Spleen (tissue), 11 donors: Measurements from ENCODE around the gene ACACB. TPM values are rescaled to one million over a fixed set of nuclear protein-coding genes. Genes with fewer than 3 reads are reported as not detected.

ENCODE experiments used
- DNase-seq: peaks from one replicate; pipeline ENCODE4 v3.0.0-alpha.2; 2020
- H3K27ac ChIP-seq, 8 donors: fragments of 200-600 bp; sonication (generic) in 7 of 8; 1 replicate in 4 of 8; 2 replicates in 4 of 8; pipeline versions ENCODE4 v1.5.0 to v1.8.0; 2016 to 2021; ENCODE audit warnings: inconsistent platforms in 4 of 8, mild to moderate bottlenecking in 4 of 8, moderate library complexity in 1 of 8
- H3K27me3 ChIP-seq, 7 donors: fragments of 200-600 bp; sonication (generic) in 6 of 7; replicated peaks in 1 of 7; 1 replicate in 4 of 7; 2 replicates in 3 of 7; pipeline versions ENCODE4 v1.5.0 to v1.8.0; 2016 to 2021; ENCODE audit warnings: inconsistent platforms in 3 of 7, mild to moderate bottlenecking in 1 of 7
- H3K36me3 ChIP-seq, 6 donors: fragments of 200-600 bp; sonication (generic) in 5 of 6; 1 replicate in 4 of 6; 2 replicates in 2 of 6; pipeline versions ENCODE4 v1.5.0 to v1.8.0; 2016 to 2021; ENCODE audit warnings: inconsistent platforms in 2 of 6
- H3K4me1 ChIP-seq, 6 donors: fragments of 200-600 bp; sonication (generic) in 5 of 6; 1 replicate in 3 of 6; 2 replicates in 3 of 6; pipeline versions ENCODE4 v1.5.0 to v1.8.0; 2016 to 2021; ENCODE audit warnings: inconsistent platforms in 3 of 6
- H3K4me3 ChIP-seq, 8 donors: fragments of 200-600 bp; sonication (generic) in 7 of 8; 1 replicate in 4 of 8; 2 replicates in 4 of 8; pipeline versions ENCODE4 v1.5.0 to v1.8.0; 2016 to 2021; ENCODE audit warnings: inconsistent platforms in 4 of 8, mild to moderate bottlenecking in 4 of 8, moderate library complexity in 2 of 8
- H3K9me3 ChIP-seq, 8 donors: fragments of 200-600 bp; sonication (generic) in 7 of 8; 1 replicate in 4 of 8; 2 replicates in 4 of 8; pipeline versions ENCODE4 v1.5.0 to v1.8.0; 2016 to 2021; ENCODE audit warnings: inconsistent platforms in 4 of 8
- POLR2A ChIP-seq, 3 donors: fragments of 450-650 bp; IDR thresholded peaks; one replicate each; pipeline ENCODE4 v1.5.1; 2017; ENCODE audit warnings: antibody characterized with exemption in 3 of 3, mild to moderate bottlenecking in 1 of 3
- POLR2AphosphoS5 ChIP-seq, 3 donors: sonication (generic); formaldehyde crosslinking; IDR thresholded peaks; one replicate each; pipeline ENCODE4 v1.5.1; 2017; ENCODE audit warnings: antibody characterized with exemption in 3 of 3
- WGBS, 5 donors: extraction: QIAGEN DNeasy Blood & Tissue Kit in 3 of 5; methylation state at CpG; one replicate each; pipeline versions ENCODE4 v1.1.5 to v1.1.7; 2013 to 2018; 5-methylcytosine and 5-hydroxymethylcytosine counted together
- intact Hi-C: fragments of 100-400 bp; cut with DNase I; formaldehyde crosslinking; loops from one replicate; pipeline ENCODE4 v1.15.0; 2023; ENCODE audit warnings: low total_unique reads
- polyA plus RNA-seq, 3 donors: library from polyadenylated mRNA; stranded (reverse); fragments of 200-250 nt; gene quantifications; one replicate each; pipeline ENCODE4 v1.2.1, GENCODE V29; 2013
- total RNA-seq, 7 donors: library from RNA; depleted of rRNA in 3 of 7; stranded (reverse); fragments of >200 nt in 3 of 7; fragmentation: NEBNext Ultra II Directional in 4 of 7; extraction: Animal tissue kit (Norgen Biotek cat#: 25700) in 4 of 7; gene quantifications; one replicate each; pipeline versions ENCODE4 v1.1.0 to v1.2.1, GENCODE V29; 2016 to 2021
- TF ChIP-seq, protein P1 (sequence below), 11 experiments: fragments of 200-600 bp in 7 of 11; fragments of 450-650 bp in 4 of 11; sonication (generic) in 4 of 11; IDR thresholded peaks in 8 of 11; conservative IDR thresholded peaks in 3 of 11; 1 replicate in 7 of 11; 2 replicates in 4 of 11; pipeline versions ENCODE4 v1.4.0 to v1.8.0; 2016 to 2021; ENCODE audit warnings: antibody characterized with exemption in 11 of 11, inconsistent platforms in 4 of 11, mild to moderate bottlenecking in 1 of 11
- donor health status: healthy with polysubstance abuse.
- donor health status: DM: no; HTN: no; CAD: no; lungs with moderate emphysema.
- donor health status: DM: no; HTN: no; CAD: no.
- donor health status: Bipolar disorder and iron deficiency.
- donor health status: healthy.
- donor health status: DM: no; HTN: no; CAD: no.
- donor health status: DM: yes; HTN: yes; CAD: no.

Gene ACACB
- total and polyA plus RNA-seq, 10 donors, result 2.8 to 111 (median 29.1) TPM

DNA sequence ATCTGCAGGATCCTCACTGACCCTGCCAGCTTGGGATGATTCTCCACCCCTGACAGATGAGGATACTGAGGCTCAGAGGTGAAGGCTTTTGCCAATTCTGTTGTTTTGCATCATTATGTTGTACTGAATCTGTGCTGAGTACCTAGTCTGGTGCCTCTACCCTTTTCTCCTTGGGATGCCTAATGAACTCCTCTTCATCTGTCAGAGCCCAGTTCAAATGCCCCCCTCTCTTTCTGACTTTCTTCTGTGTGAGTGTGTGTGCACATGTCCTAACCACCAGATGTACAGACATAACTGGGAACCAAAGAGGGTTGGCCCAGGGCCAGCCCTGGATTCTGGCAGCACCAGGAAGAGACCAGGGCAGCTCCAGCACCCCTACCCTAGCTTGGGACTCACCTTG is 169.9 kb downstream of the ACACB start:
- H3K4me3 ChIP-seq, result no peak overlapping the region
- intact Hi-C loops, result no loop called here

DNA sequence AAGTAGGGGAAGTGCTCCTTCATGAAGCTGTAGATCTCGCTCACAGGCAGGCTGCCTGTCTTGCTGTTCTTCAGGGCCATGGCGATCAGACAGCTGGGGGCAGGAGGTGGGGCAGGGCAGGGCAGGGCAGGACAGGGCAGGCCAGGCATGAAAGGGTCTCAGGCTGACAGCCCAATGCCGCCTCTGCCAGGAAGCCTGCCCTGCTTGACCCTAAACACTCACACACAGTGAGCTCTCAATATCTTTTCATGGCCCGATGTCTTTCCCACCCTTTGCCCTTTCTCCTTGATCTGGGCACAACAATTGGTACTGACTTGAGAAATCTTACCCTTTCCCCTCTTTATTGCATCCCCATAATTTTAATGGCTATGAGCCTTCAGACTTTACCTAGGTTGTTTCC is 170.3 kb downstream of the ACACB start:
- Histone ChIP-seq H3K4me3 (no peak overlapping the region), H3K27me3 (peaks cover 0 to 31% (median 7%) of the 10 kb centered on the region in 7 donors), H3K9me3 (no peaks in the 10 kb centered on the region), H3K36me3 (no peaks in the 10 kb centered on the region), H3K27ac (no peak overlapping the region), H3K4me1 (peaks cover 0 to 3% (median 0%) of the 10 kb centered on the region in 6 donors)
- no peak for DNase-seq
- intact Hi-C loops, result no loop called here
- TF ChIP-seq POLR2AphosphoS5 (IDR thresholded peaks at IDR 0.05) (no peak), POLR2A (IDR thresholded peaks at IDR 0.05) (no peak)
- TF ChIP-seq, protein P1, sequence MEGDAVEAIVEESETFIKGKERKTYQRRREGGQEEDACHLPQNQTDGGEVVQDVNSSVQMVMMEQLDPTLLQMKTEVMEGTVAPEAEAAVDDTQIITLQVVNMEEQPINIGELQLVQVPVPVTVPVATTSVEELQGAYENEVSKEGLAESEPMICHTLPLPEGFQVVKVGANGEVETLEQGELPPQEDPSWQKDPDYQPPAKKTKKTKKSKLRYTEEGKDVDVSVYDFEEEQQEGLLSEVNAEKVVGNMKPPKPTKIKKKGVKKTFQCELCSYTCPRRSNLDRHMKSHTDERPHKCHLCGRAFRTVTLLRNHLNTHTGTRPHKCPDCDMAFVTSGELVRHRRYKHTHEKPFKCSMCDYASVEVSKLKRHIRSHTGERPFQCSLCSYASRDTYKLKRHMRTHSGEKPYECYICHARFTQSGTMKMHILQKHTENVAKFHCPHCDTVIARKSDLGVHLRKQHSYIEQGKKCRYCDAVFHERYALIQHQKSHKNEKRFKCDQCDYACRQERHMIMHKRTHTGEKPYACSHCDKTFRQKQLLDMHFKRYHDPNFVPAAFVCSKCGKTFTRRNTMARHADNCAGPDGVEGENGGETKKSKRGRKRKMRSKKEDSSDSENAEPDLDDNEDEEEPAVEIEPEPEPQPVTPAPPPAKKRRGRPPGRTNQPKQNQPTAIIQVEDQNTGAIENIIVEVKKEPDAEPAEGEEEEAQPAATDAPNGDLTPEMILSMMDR (IDR thresholded peaks at IDR 0.05 in 8 of 11, conservative IDR thresholded peaks at IDR 0.05 in 3 of 11), result no peak
- 83 to 95% (median 87%) methylated on average over 2 to 4 of the region's 4 CpGs for WGBS, 5 donors

More for the DNA sequence above, 169.9 kb downstream of the ACACB start:
- H3K4me1 ChIP-seq, result no peaks in the 10 kb centered on the region
- H3K36me3 ChIP-seq, result no peaks in the 10 kb centered on the region
- H3K27me3 ChIP-seq, result peaks cover 0 to 27% (median 3%) of the 10 kb centered on the region in 7 donors
- no peak overlapping the region for H3K27ac ChIP-seq
- DNase-seq, result no peak
- TF ChIP-seq, protein P1 (IDR thresholded peaks at IDR 0.05 in 8 of 11, conservative IDR thresholded peaks at IDR 0.05 in 3 of 11), result no peak
- no peak for TF ChIP-seq POLR2AphosphoS5 (IDR thresholded peaks at IDR 0.05)
- no peak for TF ChIP-seq POLR2A (IDR thresholded peaks at IDR 0.05)
- no peaks in the 10 kb centered on the region for H3K9me3 ChIP-seq

DNA sequence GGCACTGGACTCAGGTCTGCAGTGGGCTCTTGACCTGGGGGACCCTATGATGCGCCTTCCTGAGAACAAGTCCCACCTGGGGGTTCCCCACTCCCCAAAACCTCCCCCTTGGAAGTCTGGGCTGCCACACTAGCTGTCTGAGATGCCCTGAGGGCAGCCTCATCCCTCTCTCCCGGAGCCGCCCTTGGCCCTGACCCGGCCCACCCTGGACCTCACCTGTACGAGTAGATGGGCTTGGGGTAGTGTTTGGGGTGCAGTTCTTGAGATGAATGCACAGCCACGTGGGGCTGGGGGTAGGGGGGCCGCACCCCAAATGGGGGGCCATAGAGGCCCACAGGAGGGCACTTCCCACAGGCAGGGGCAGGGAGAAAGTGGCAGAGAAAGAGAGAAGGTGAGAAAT is 170.8 kb downstream of the ACACB start:
- TF ChIP-seq POLR2AphosphoS5 (IDR thresholded peaks at IDR 0.05) (no peak), POLR2A (IDR thresholded peaks at IDR 0.05) (no peak)
- TF ChIP-seq, protein P1 (IDR thresholded peaks at IDR 0.05 in 8 of 11, conservative IDR thresholded peaks at IDR 0.05 in 3 of 11), result no peak
- Histone ChIP-seq H3K4me3 (no peak overlapping the region), H3K4me1 (peaks cover 0 to 7% (median 0%) of the 10 kb centered on the region in 6 donors), H3K9me3 (no peaks in the 10 kb centered on the region), H3K27me3 (peaks cover 0 to 37% (median 11%) of the 10 kb centered on the region in 7 donors), H3K27ac (no peak overlapping the region), H3K36me3 (no peaks in the 10 kb centered on the region)
- DNase-seq, result no peak
- WGBS, 5 donors, result 72 to 90% (median 83%) methylated on average over 7 of the region's 7 CpGs
- intact Hi-C loops, result no loop called here

DNA sequence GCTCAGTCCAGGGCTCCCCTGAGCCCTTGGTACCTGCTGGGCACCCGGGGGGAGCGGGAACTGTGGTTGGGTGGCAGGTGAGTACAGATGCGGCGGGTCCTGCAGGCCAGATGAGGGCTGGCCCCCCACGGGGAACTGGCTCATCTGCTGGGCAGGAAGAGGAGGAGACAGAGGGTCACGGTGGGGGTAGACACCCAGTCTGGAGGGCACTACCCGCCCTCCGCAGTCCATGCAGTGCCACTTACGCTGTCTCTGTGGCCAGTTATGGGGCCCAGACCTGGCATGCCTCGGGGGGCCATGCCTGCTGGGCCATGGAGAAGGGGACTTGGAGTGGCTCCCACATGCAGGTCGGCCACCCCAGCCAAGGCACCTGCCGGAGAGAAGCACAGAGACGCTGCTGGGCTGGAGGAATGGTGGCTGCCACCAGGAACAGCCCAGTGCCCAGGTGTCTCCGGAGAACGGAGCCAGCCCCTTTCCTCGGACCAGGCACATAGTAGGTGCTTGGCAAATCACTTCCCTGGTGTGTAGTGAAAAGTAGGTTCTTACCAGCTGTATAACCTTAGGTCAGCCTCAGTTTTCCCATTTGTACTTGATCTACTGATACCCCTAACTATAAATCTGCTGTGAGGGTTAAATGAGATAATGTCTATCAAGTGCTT is 171.6 kb downstream of the ACACB start:
- DNase-seq, result no peak
- Histone ChIP-seq H3K27ac (no peak overlapping the region), H3K4me3 (no peak overlapping the region), H3K4me1 (peaks cover 0 to 7% (median 0%) of the 10 kb centered on the region in 6 donors), H3K36me3 (no peaks in the 10 kb centered on the region), H3K9me3 (no peaks in the 10 kb centered on the region), H3K27me3 (peaks cover 0 to 44% (median 13%) of the 10 kb centered on the region in 7 donors)
- TF ChIP-seq POLR2A (IDR thresholded peaks at IDR 0.05) (no peak), POLR2AphosphoS5 (IDR thresholded peaks at IDR 0.05) (no peak)
- TF ChIP-seq, protein P1 (IDR thresholded peaks at IDR 0.05 in 8 of 11, conservative IDR thresholded peaks at IDR 0.05 in 3 of 11), result no peak
- 74 to 88% (median 80%) methylated on average over 12 to 16 of the region's 16 CpGs for WGBS, 5 donors
- intact Hi-C loops, result no loop called here
